HEK293 (cell line): ENCODE data around the gene MAEA.

ENCODE experiments used
- CTCF ChIA-PET: fragments of 350-600 bp; formaldehyde crosslinking; extraction: SDS; loops from one replicate; lab custom pipeline; 2021; ENCODE audit warnings: antibody characterized with exemption; lab: Yijun Ruan, JAX
- POLR2A ChIA-PET: fragments of 300-600 bp; formaldehyde crosslinking; extraction: SDS; loops from one replicate; lab custom pipeline; 2020; ENCODE audit warnings: antibody characterized with exemption, inconsistent platforms; lab: Yijun Ruan, JAX
- H3K27ac ChIP-seq: fragments of 200-500 bp; sonication (Bioruptor generic); 2 replicates; pipeline ENCODE4 v1.5.1; 2014; ENCODE audit warnings: low read depth, low read length, control low read depth, inconsistent platforms; ENCODE audit errors: extremely low read depth
- H3K36me3 ChIP-seq, 2 experiments: fragments of 200-500 bp in 1 of 2; sonication (Bioruptor generic) in 1 of 2; 1 replicate in 1 of 2; 2 replicates in 1 of 2; pipeline ENCODE4 v1.5.1; 2014 to 2017; ENCODE audit warnings: inconsistent platforms in 2 of 2, low read length in 2 of 2; ENCODE audit not compliant: control insufficient read depth in 2 of 2, insufficient read depth in 1 of 2
- H3K4me1 ChIP-seq: fragments of 200-500 bp; sonication (Bioruptor generic); 2 replicates; pipeline ENCODE4 v1.5.1; 2014; ENCODE audit warnings: mild to moderate bottlenecking, low read length, inconsistent platforms; ENCODE audit not compliant: control insufficient read depth, insufficient read depth
- H3K4me3 ChIP-seq: 2 replicates; pipeline ENCODE4 v1.5.1; 2011; ENCODE audit warnings: low read depth, mild to moderate bottlenecking, control low read depth, low read length, moderate library complexity
- H3K9me3 ChIP-seq: fragments of 200-500 bp; sonication (Bioruptor generic); 2 replicates; pipeline ENCODE4 v1.5.1; 2014; ENCODE audit warnings: low read depth, low read length, inconsistent platforms; ENCODE audit not compliant: control insufficient read depth, insufficient read depth
- FEZF1 ChIP-seq: fragments of 450-650 bp; formaldehyde crosslinking; IDR thresholded peaks from 2 replicates; pipeline ENCODE4 v1.5.1; 2016; ENCODE audit warnings: missing biosample characterization, missing genetic modification characterization
- GLIS1 ChIP-seq: fragments of 450-650 bp; formaldehyde crosslinking; IDR thresholded peaks from 2 replicates; pipeline ENCODE4 v1.5.1; 2016; ENCODE audit warnings: missing biosample characterization, missing genetic modification characterization
- GLIS2 ChIP-seq: fragments of 450-650 bp; formaldehyde crosslinking; IDR thresholded peaks from 2 replicates; pipeline ENCODE4 v1.5.1; 2016; ENCODE audit warnings: missing biosample characterization, missing genetic modification characterization
- SCRT2 ChIP-seq: fragments of 450-650 bp; formaldehyde crosslinking; IDR thresholded peaks from 2 replicates; pipeline ENCODE4 v1.5.1; 2016; ENCODE audit warnings: missing biosample characterization, missing genetic modification characterization
- SP2 ChIP-seq: fragments of 450-650 bp; formaldehyde crosslinking; IDR thresholded peaks from 2 replicates; pipeline ENCODE4 v1.5.1; 2016; ENCODE audit warnings: missing biosample characterization, missing genetic modification characterization
- SP3 ChIP-seq: fragments of 450-650 bp; formaldehyde crosslinking; IDR thresholded peaks from 2 replicates; pipeline ENCODE4 v1.5.1; 2016; ENCODE audit warnings: missing biosample characterization, missing genetic modification characterization
- YY2 ChIP-seq: fragments of 450-650 bp; formaldehyde crosslinking; IDR thresholded peaks from 2 replicates; pipeline ENCODE4 v1.5.1; 2016; ENCODE audit warnings: missing biosample characterization, missing genetic modification characterization
- ZIC2 ChIP-seq: fragments of 450-650 bp; formaldehyde crosslinking; IDR thresholded peaks from 2 replicates; pipeline ENCODE4 v1.5.1; 2016; ENCODE audit warnings: missing biosample characterization, missing genetic modification characterization
- ZNF23 ChIP-seq: fragments of 450-650 bp; formaldehyde crosslinking; IDR thresholded peaks from 2 replicates; pipeline ENCODE4 v1.5.1; 2016; ENCODE audit warnings: missing biosample characterization, missing genetic modification characterization, borderline replicate concordance
- ZNF248 ChIP-seq: fragments of 450-650 bp; formaldehyde crosslinking; IDR thresholded peaks from 2 replicates; pipeline ENCODE4 v1.5.1; 2017; ENCODE audit warnings: missing biosample characterization, missing genetic modification characterization
- ZNF302 ChIP-seq: fragments of 450-650 bp; formaldehyde crosslinking; IDR thresholded peaks from 2 replicates; pipeline ENCODE4 v1.5.1; 2016; ENCODE audit warnings: missing biosample characterization, missing genetic modification characterization, low read depth
- ZNF433 ChIP-seq: fragments of 450-650 bp; formaldehyde crosslinking; IDR thresholded peaks from 2 replicates; pipeline ENCODE4 v1.5.1; 2016; ENCODE audit warnings: missing biosample characterization, missing genetic modification characterization, low read depth
- ZNF514 ChIP-seq: fragments of 450-650 bp; formaldehyde crosslinking; IDR thresholded peaks from 2 replicates; pipeline ENCODE4 v1.5.1; 2016; ENCODE audit warnings: missing biosample characterization, missing genetic modification characterization
- ZNF555 ChIP-seq: fragments of 450-650 bp; formaldehyde crosslinking; conservative IDR thresholded peaks from 2 replicates; pipeline ENCODE4 v1.5.1; 2017; ENCODE audit warnings: missing biosample characterization, mild to moderate bottlenecking, missing genetic modification characterization, inconsistent platforms
- ZNF600 ChIP-seq: fragments of 450-650 bp; formaldehyde crosslinking; IDR thresholded peaks from 2 replicates; pipeline ENCODE4 v1.5.1; 2016; ENCODE audit warnings: missing biosample characterization, missing genetic modification characterization
- ZNF792 ChIP-seq: fragments of 450-650 bp; formaldehyde crosslinking; IDR thresholded peaks from 2 replicates; pipeline ENCODE4 v1.5.1; 2016; ENCODE audit warnings: missing biosample characterization, missing genetic modification characterization
- TF ChIP-seq, protein P1 (sequence below): fragments of 450-650 bp; formaldehyde crosslinking; IDR thresholded peaks from 2 replicates; pipeline ENCODE4 v1.5.1; 2016; ENCODE audit warnings: missing biosample characterization, missing genetic modification characterization
- TF ChIP-seq, protein P2 (sequence below): fragments of 450-650 bp; formaldehyde crosslinking; IDR thresholded peaks from 2 replicates; pipeline ENCODE4 v1.5.1; 2017; ENCODE audit warnings: missing biosample characterization, missing genetic modification characterization

Gene MAEA

GRCh38 chr4:1241936-1242505 lies 47.7 kb upstream of the MAEA start:
- POLR2A ChIA-PET = no interaction called here
- Histone ChIP-seq H3K4me3 (no peak overlapping the region), H3K4me1 (no peaks in the 10 kb centered on the region; the same call in 1 of the 2 replicates), H3K36me3 (peaks cover 0 to 66% of the 10 kb centered on the region in 2 experiments; a peak in 1 of 3 replicates), H3K27ac (no peak overlapping the region)
- TF ChIP-seq SCRT2 (tag by site-specific recombination) = no peak
- TF ChIP-seq, all 188 proteins: peak for 0
- CTCF ChIA-PET = no interaction called here
- H3K9me3 ChIP-seq = no peaks in the 10 kb centered on the region

DNA sequence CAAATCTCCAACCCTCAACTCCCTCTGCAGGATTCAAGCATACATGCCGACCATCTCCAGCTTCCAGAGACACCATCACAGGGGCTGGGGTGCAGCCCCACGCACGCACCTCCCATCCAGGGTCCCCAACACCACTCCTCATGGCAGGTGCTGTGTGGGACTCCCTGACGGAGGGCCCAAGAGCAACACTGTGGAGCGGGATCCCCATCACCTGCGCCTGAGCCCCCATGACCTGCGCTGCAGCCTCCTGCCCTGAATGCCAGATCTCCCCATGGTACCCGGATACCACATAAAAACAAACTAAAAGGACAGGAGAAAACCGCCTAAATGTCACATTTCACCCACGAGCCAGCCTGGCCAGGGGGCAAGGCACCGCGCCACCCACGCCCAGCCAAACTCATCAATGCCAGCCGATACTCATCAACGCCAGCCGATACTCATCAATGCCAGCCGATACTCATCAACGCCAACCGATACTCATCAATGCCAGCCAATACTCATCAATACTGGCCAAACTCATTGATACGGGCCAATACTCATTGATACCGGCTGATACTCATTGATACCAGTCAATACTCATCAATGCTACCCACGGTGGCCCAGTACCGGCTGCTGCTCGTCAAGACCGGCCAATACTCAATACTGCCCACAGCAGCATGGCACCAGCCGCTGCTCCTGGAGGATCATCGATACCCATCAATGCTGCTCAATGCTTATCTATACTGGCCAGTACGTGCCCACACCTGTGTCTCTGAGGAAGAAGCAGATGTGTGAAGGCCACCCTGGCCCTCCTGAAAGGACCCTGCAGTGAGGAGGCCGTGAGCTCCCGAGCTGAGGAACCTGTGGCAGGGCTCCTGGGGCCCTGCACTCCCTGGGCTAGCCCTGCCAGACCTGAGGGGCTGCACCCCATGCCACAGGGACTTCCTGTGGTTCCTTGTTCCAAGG lies 46.9 kb upstream of the MAEA start:
- ChIA-PET CTCF (interaction anchor here (1.0 kb wide), 1 partner anchor 76 kb away, joined by 3 read pairs; no protein-coding TSS in a partner anchor), POLR2A (no interaction called here)

GRCh38 chr4:1243451-1244080 lies 46.1 kb upstream of the MAEA start:
- Histone ChIP-seq H3K4me3 (no peak overlapping the region), H3K27ac (no peak overlapping the region), H3K36me3 (peaks cover 0 to 50% of the 10 kb centered on the region in 2 experiments; a peak in 1 of 3 replicates), H3K9me3 (no peaks in the 10 kb centered on the region), H3K4me1 (no peaks in the 10 kb centered on the region; the same call in 1 of the 2 replicates)
- ChIA-PET CTCF (interaction anchor here (0.7 to 1.0 kb wide), 2 partner anchors 76 to 111 kb away, joined by 3 read pairs; no protein-coding TSS in a partner anchor), POLR2A (interaction anchor here (0.6 kb wide), 1 partner anchor 102 kb away, joined by 5 read pairs; no protein-coding TSS in a partner anchor)
- no peak for TF ChIP-seq ZNF792 (tag by site-specific recombination)
- TF ChIP-seq ZIC2 (tag by site-specific recombination) = peak; percentile 56; the same call in 1 of the 2 replicates
- TF ChIP-seq ZNF600 = no peak
- TF ChIP-seq YY2 (tag by site-specific recombination) = no peak
- TF ChIP-seq SP3 (tag by site-specific recombination) = no peak
- TF ChIP-seq ZNF555 (tag by site-specific recombination) = no peak
- no peak for TF ChIP-seq ZNF23 (tag by site-specific recombination)
- peak; percentile 28; the same call in 1 of the 2 replicates for TF ChIP-seq GLIS2 (tag by site-specific recombination)
- no peak for TF ChIP-seq ZNF302 (tag by site-specific recombination)
- no peak for TF ChIP-seq ZNF248 (tag by site-specific recombination)
- no peak for TF ChIP-seq SP2 (tag by site-specific recombination)
- 0 out of 2 replicates have a peak, but pooled peaks have one; percentile 17 for TF ChIP-seq GLIS1 (tag by site-specific recombination)
- TF ChIP-seq ZNF433 (tag by site-specific recombination) = no peak

More for the DNA sequence above, 46.9 kb upstream of the MAEA start:
- no peak overlapping the region for H3K27ac ChIP-seq
- no peak overlapping the region for H3K4me3 ChIP-seq
- no peaks in the 10 kb centered on the region; the same call in 1 of the 2 replicates for H3K4me1 ChIP-seq
- TF ChIP-seq FEZF1 (tag by site-specific recombination) = no peak
- no peak for TF ChIP-seq ZNF514 (tag by site-specific recombination)
- TF ChIP-seq, protein P1, sequence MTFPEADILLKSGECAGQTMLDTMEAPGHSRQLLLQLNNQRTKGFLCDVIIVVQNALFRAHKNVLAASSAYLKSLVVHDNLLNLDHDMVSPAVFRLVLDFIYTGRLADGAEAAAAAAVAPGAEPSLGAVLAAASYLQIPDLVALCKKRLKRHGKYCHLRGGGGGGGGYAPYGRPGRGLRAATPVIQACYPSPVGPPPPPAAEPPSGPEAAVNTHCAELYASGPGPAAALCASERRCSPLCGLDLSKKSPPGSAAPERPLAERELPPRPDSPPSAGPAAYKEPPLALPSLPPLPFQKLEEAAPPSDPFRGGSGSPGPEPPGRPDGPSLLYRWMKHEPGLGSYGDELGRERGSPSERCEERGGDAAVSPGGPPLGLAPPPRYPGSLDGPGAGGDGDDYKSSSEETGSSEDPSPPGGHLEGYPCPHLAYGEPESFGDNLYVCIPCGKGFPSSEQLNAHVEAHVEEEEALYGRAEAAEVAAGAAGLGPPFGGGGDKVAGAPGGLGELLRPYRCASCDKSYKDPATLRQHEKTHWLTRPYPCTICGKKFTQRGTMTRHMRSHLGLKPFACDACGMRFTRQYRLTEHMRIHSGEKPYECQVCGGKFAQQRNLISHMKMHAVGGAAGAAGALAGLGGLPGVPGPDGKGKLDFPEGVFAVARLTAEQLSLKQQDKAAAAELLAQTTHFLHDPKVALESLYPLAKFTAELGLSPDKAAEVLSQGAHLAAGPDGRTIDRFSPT (tag by site-specific recombination) = peak; percentile 60
- TF ChIP-seq, protein P2, sequence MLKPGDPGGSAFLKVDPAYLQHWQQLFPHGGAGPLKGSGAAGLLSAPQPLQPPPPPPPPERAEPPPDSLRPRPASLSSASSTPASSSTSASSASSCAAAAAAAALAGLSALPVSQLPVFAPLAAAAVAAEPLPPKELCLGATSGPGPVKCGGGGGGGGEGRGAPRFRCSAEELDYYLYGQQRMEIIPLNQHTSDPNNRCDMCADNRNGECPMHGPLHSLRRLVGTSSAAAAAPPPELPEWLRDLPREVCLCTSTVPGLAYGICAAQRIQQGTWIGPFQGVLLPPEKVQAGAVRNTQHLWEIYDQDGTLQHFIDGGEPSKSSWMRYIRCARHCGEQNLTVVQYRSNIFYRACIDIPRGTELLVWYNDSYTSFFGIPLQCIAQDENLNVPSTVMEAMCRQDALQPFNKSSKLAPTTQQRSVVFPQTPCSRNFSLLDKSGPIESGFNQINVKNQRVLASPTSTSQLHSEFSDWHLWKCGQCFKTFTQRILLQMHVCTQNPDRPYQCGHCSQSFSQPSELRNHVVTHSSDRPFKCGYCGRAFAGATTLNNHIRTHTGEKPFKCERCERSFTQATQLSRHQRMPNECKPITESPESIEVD (tag by site-specific recombination) = no peak
- no peak for TF ChIP-seq GLIS1 (tag by site-specific recombination)
- no peaks in the 10 kb centered on the region for H3K9me3 ChIP-seq
- H3K36me3 ChIP-seq = peaks cover 0 to 58% of the 10 kb centered on the region in 2 experiments; a peak in 1 of 3 replicates
